ENCODE data around the gene GORASP2.

DNA sequence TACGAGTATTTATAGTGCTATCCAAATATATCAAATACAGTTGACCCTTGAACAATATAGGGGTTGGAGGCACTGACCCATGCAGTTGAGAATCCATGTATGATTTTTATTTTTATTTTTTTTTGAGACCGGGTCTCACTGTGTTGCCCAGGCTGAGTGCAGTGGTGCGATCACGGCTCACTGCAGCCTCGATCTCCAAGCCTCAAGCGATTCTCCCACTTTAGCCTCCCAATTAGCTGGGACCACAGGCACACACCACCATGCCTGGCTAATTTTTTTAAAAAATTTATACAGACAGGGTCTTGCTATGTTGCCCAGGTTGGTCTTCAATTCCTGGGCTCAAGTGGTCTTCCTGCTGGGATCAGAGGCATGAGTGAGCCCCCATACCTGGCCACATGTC is 70.6 kb downstream of the GORASP2 start:
- TF ChIP-seq YY1 (IDR thresholded peaks at IDR 0.05; ENCODE audit: insufficient read depth, insufficient read length) = no peak
- TF ChIP-seq ZNF274 (IDR thresholded peaks at IDR 0.05; ENCODE audit: low read depth, low read length) = no peak

Measured in NT2/D1 (cell line).